Measurements from ENCODE around the gene ATG10. TPM values are rescaled to one million over a fixed set of nuclear protein-coding genes. Genes with fewer than 3 reads are reported as not detected.

ATG10 gene
- total RNA-seq, 4 donors from 2014 or later, result 8.4 to 10.6 TPM; not detected in 2

GRCh38 chr5:82287625-82288024 is 315.8 kb downstream of the ATG10 start:
- intact Hi-C loops (cut with DNase I; ENCODE audit: low total_unique reads), result no loop called here
- DNase-seq, result no peak
- WGBS, 2 donors (ENCODE audit: low coverage in 1 of 2), result 54 to 68% methylated on average over 3 of the region's 3 CpGs
- H3K4me1 ChIP-seq, result no peaks in the 10 kb centered on the region
- H3K36me3 ChIP-seq, result no peaks in the 10 kb centered on the region
- in situ Hi-C loops (cut with MboI; ENCODE audit: low pct_ligation_motif_present in 1 of 4, low pct_unique_long_range_greater_than_20kb in 1 of 4, low sequenced_read_pairs in 3 of 4), result no loop called here
- no peak overlapping the region for H3K27ac ChIP-seq
- no peak for TF ChIP-seq EP300 (IDR thresholded peaks at IDR 0.05; ENCODE audit: low read depth)
- TF ChIP-seq POLR2AphosphoS5 (IDR thresholded peaks at IDR 0.05), result no peak
- TF ChIP-seq POLR2A (IDR thresholded peaks at IDR 0.05), result no peak
- TF ChIP-seq, protein P1, sequence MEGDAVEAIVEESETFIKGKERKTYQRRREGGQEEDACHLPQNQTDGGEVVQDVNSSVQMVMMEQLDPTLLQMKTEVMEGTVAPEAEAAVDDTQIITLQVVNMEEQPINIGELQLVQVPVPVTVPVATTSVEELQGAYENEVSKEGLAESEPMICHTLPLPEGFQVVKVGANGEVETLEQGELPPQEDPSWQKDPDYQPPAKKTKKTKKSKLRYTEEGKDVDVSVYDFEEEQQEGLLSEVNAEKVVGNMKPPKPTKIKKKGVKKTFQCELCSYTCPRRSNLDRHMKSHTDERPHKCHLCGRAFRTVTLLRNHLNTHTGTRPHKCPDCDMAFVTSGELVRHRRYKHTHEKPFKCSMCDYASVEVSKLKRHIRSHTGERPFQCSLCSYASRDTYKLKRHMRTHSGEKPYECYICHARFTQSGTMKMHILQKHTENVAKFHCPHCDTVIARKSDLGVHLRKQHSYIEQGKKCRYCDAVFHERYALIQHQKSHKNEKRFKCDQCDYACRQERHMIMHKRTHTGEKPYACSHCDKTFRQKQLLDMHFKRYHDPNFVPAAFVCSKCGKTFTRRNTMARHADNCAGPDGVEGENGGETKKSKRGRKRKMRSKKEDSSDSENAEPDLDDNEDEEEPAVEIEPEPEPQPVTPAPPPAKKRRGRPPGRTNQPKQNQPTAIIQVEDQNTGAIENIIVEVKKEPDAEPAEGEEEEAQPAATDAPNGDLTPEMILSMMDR (IDR thresholded peaks at IDR 0.05), result no peak
- no peaks in the 10 kb centered on the region for H3K27me3 ChIP-seq
- H3K9me3 ChIP-seq, result no peaks in the 10 kb centered on the region
- no peak overlapping the region for H3K4me3 ChIP-seq

- in situ Hi-C loops (cut with MboI; ENCODE audit: low pct_ligation_motif_present in 1 of 4, low pct_unique_long_range_greater_than_20kb in 1 of 4, low sequenced_read_pairs in 3 of 4), result no loop called here
- no peaks in the 10 kb centered on the region for H3K4me1 ChIP-seq
- H3K27ac ChIP-seq, result no peak overlapping the region
- TF ChIP-seq EP300 (IDR thresholded peaks at IDR 0.05; ENCODE audit: low read depth), result no peak
- no peak for TF ChIP-seq POLR2A (IDR thresholded peaks at IDR 0.05)
- TF ChIP-seq, protein P1 (IDR thresholded peaks at IDR 0.05), result no peak
- TF ChIP-seq POLR2AphosphoS5 (IDR thresholded peaks at IDR 0.05), result no peak
- no peaks in the 10 kb centered on the region for H3K36me3 ChIP-seq
- intact Hi-C loops (cut with DNase I; ENCODE audit: low total_unique reads), result no loop called here
- no peaks in the 10 kb centered on the region for H3K9me3 ChIP-seq
- no peak for DNase-seq
- WGBS, 2 donors (ENCODE audit: low coverage in 1 of 2), result 80% methylated on average over 1 to 2 of the region's 2 CpGs
- H3K27me3 ChIP-seq, result no peaks in the 10 kb centered on the region
- H3K4me3 ChIP-seq, result no peak overlapping the region
Observed at GRCh38 chr5:82290005-82290404, 318.2 kb downstream of the ATG10 start.

GRCh38 chr5:82290908-82291307 is 319.1 kb downstream of the ATG10 start:
- in situ Hi-C loops (cut with MboI; ENCODE audit: low pct_ligation_motif_present in 1 of 4, low pct_unique_long_range_greater_than_20kb in 1 of 4, low sequenced_read_pairs in 3 of 4) (no loop called here), intact Hi-C loops (cut with DNase I; ENCODE audit: low total_unique reads) (no loop called here)
- no peak for DNase-seq
- no peak for TF ChIP-seq EP300 (IDR thresholded peaks at IDR 0.05; ENCODE audit: low read depth)
- TF ChIP-seq, protein P1 (IDR thresholded peaks at IDR 0.05), result no peak
- no peak for TF ChIP-seq POLR2AphosphoS5 (IDR thresholded peaks at IDR 0.05)
- no peak for TF ChIP-seq POLR2A (IDR thresholded peaks at IDR 0.05)
- H3K4me1 ChIP-seq, result no peaks in the 10 kb centered on the region
- no peaks in the 10 kb centered on the region for H3K36me3 ChIP-seq
- no peak overlapping the region for H3K27ac ChIP-seq
- H3K27me3 ChIP-seq, result no peaks in the 10 kb centered on the region
- no peak overlapping the region for H3K4me3 ChIP-seq
- WGBS, 2 donors (ENCODE audit: low coverage in 1 of 2), result 78 to 100% methylated on average over 4 to 6 of the region's 6 CpGs
- no peaks in the 10 kb centered on the region for H3K9me3 ChIP-seq

GRCh38 chr5:82291420-82291819 is 319.6 kb downstream of the ATG10 start:
- no peak for DNase-seq
- Histone ChIP-seq H3K4me1 (no peaks in the 10 kb centered on the region), H3K36me3 (no peaks in the 10 kb centered on the region), H3K27me3 (no peaks in the 10 kb centered on the region), H3K4me3 (no peak overlapping the region), H3K27ac (no peak overlapping the region), H3K9me3 (no peaks in the 10 kb centered on the region)
- in situ Hi-C loops (cut with MboI; ENCODE audit: low pct_ligation_motif_present in 1 of 4, low pct_unique_long_range_greater_than_20kb in 1 of 4, low sequenced_read_pairs in 3 of 4), result no loop called here
- intact Hi-C loops (cut with DNase I; ENCODE audit: low total_unique reads), result no loop called here
- 54 to 80% methylated on average over 2 of the region's 2 CpGs for whole genome bisulfite sequencing, 2 donors (ENCODE audit: low coverage in 1 of 2)
- TF ChIP-seq EP300 (IDR thresholded peaks at IDR 0.05; ENCODE audit: low read depth), result no peak
- TF ChIP-seq POLR2AphosphoS5 (IDR thresholded peaks at IDR 0.05), result no peak
- TF ChIP-seq POLR2A (IDR thresholded peaks at IDR 0.05), result no peak
- TF ChIP-seq, protein P1 (IDR thresholded peaks at IDR 0.05), result no peak

All from transverse colon (tissue), 4 donors.